ENCODE results near the gene HOOK2. TPM values are rescaled to one million over a fixed set of nuclear protein-coding genes. Genes with fewer than 3 reads are reported as not detected.
A peak's percentile ranks its signal among the peaks of the same experiment; 100 is the strongest.

Gene HOOK2, protein sequence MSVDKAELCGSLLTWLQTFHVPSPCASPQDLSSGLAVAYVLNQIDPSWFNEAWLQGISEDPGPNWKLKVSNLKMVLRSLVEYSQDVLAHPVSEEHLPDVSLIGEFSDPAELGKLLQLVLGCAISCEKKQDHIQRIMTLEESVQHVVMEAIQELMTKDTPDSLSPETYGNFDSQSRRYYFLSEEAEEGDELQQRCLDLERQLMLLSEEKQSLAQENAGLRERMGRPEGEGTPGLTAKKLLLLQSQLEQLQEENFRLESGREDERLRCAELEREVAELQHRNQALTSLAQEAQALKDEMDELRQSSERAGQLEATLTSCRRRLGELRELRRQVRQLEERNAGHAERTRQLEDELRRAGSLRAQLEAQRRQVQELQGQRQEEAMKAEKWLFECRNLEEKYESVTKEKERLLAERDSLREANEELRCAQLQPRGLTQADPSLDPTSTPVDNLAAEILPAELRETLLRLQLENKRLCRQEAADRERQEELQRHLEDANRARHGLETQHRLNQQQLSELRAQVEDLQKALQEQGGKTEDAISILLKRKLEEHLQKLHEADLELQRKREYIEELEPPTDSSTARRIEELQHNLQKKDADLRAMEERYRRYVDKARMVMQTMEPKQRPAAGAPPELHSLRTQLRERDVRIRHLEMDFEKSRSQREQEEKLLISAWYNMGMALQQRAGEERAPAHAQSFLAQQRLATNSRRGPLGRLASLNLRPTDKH
- 18.3 and 18.8 TPM in 2 replicates for total RNA-seq

GRCh38 chr19:12774588-12775555 is at the start of gene HOOK2:
HOOK2 (minus strand) TSS chr19:12775552; CDS start chr19:12775449, 103 bp downstream.

DNA sequence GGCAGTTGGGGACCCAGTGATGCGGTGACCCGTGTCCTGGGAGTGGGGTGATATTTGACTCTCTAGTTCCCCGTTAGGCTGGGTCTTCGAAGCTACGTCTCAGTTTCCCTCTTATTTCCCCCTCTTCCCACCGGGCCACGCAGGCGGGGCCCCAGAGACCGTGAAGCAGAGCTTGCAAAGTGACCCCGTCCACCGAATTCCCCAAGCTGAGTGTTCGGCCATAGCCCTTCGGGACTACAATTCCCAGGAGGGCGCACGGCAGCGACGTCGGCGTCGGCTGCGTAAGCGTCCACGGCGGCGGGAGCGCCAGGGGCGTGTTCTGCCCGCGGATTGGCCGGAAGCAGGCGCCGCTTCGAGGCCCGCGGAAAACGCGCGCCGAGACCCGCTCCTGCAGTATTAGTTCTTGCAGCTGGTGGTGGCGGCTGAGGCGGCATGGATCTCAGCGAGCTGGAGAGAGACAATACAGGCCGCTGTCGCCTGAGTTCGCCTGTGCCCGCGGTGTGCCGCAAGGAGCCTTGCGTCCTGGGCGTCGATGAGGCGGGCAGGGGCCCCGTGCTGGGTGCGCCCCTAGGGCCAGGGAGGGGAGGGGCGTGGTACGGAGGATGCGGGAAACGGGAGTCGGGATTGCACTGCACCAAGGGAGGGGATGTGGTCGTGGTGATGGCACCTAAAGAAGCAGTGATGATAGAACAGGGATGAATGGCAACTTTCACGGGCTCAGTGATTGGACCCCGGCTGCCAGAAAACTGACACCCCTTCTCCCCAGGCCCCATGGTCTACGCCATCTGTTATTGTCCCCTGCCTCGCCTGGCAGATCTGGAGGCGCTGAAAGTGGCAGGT is 31.1 kb upstream of the HOOK2 start, which contains the start of gene RNASEH2A:
RNASEH2A (plus strand) TSS at position 343 of the 840 bp plus-strand sequence; CDS start at position 433, 90 bp downstream.

GRCh38 chr19:12801466-12802266 is 26.3 kb upstream of the HOOK2 start, which contains the start of the genes PRDX2 and THSD8:
PRDX2 (minus strand) TSS chr19:12801800; CDS start chr19:12801261, 539 bp downstream.
THSD8 (plus strand) TSS chr19:12802069; CDS start chr19:12802072, 3 bp downstream.

GRCh38 chr19:12791345-12792050 is 16.1 kb upstream of the HOOK2 start, which contains the start of gene JUNB:
JUNB (plus strand) TSS chr19:12791486; CDS start chr19:12791772, 286 bp downstream.

GRCh38 chr19:12751635-12752034 is 23.7 kb downstream of the HOOK2 start, which contains the start of gene BEST2:
BEST2 (plus strand) TSS chr19:12751791; CDS start chr19:12752593, 802 bp downstream.

GRCh38 chr19:12736995-12737834 is 38.1 kb downstream of the HOOK2 start, which contains the start of gene GET3:
GET3 (plus strand) TSS chr19:12737497; CDS start chr19:12737506, 9 bp downstream.

GRCh38 chr19:12723641-12724426 is 51.5 kb downstream of the HOOK2 start, which contains the start of gene TNPO2:
TNPO2 (minus strand) TSS chr19:12723932; CDS start chr19:12720977, 2,955 bp downstream.

Small RNA genes within 50 kb of the gene (small RNA-seq; reads per million reads assigned to genes)
- gene MIR5684, result 2.4 reads per million, percentile 53 among the genes with 10 or more reads in this experiment

Other genes starting within 250 kb of the HOOK2 start
- 6.9 and 10.5 TPM in 2 replicates for gene ZNF564, start 224.1 kb downstream of the HOOK2 start, total RNA-seq
- gene ZNF490, start 164.7 kb downstream of the HOOK2 start, total RNA-seq, result 5.8 and 6.5 TPM in 2 replicates
- gene ZNF791, start 164.6 kb downstream of the HOOK2 start, total RNA-seq, result 16.0 and 18.3 TPM in 2 replicates
- gene MAN2B1, start 108.8 kb downstream of the HOOK2 start, total RNA-seq, result 48.8 and 55.5 TPM in 2 replicates
- gene WDR83, start 108.7 kb downstream of the HOOK2 start, total RNA-seq, result 6.7 and 8.4 TPM in 2 replicates
- 49.5 and 58.8 TPM in 2 replicates for gene DHPS, start 93.7 kb downstream of the HOOK2 start, total RNA-seq
- gene GNG14, start 87.6 kb downstream of the HOOK2 start, total RNA-seq, result not detected in 2 replicates
- gene FBXW9, start 78.9 kb downstream of the HOOK2 start, total RNA-seq, result 10.4 and 12.3 TPM in 2 replicates
- 51.8 and 60.7 TPM in 2 replicates for gene TNPO2, start 51.6 kb downstream of the HOOK2 start, total RNA-seq
- gene TRIR, start 40.9 kb downstream of the HOOK2 start, total RNA-seq, result 90.7 and 109 TPM in 2 replicates
- gene GET3, start 38.1 kb downstream of the HOOK2 start, total RNA-seq, result 74.2 and 91.0 TPM in 2 replicates
- not detected in 2 replicates for gene BEST2, start 23.8 kb downstream of the HOOK2 start, total RNA-seq
- gene JUNB, start 15.9 kb upstream of the HOOK2 start, total RNA-seq, result 175 and 240 TPM in 2 replicates
- gene PRDX2, start 26.2 kb upstream of the HOOK2 start, total RNA-seq, result 140 TPM in 2 replicates
- gene THSD8, start 26.5 kb upstream of the HOOK2 start, total RNA-seq, result not detected in 2 replicates
- 3.7 and 6.2 TPM in 2 replicates for gene RNASEH2A, start 31.0 kb upstream of the HOOK2 start, total RNA-seq
- not detected in 2 replicates for gene RTBDN, start 59.0 kb upstream of the HOOK2 start, total RNA-seq
- 0.16 and 0.36 TPM in 2 replicates for gene MAST1, start 63.0 kb upstream of the HOOK2 start, total RNA-seq
- 32.3 and 33.5 TPM in 2 replicates for gene DNASE2, start 105.9 kb upstream of the HOOK2 start, total RNA-seq
- not detected in 2 replicates for gene KLF1, start 111.6 kb upstream of the HOOK2 start, total RNA-seq
- gene GCDH, start 115.6 kb upstream of the HOOK2 start, total RNA-seq, result 28.9 and 41.5 TPM in 2 replicates
- gene SYCE2, start 143.7 kb upstream of the HOOK2 start, total RNA-seq, result 0.24 TPM in 1 of 2 replicates, not detected in the other
- 44.5 and 46.8 TPM in 2 replicates for gene FARSA, start 158.2 kb upstream of the HOOK2 start, total RNA-seq
- 2,301 and 2,540 TPM in 2 replicates for gene CALR, start 163.1 kb upstream of the HOOK2 start, total RNA-seq
- gene RAD23A, start 170.3 kb upstream of the HOOK2 start, total RNA-seq, result 94.6 and 95.3 TPM in 2 replicates
- 12.0 and 17.6 TPM in 2 replicates for gene GADD45GIP1, start 181.7 kb upstream of the HOOK2 start, total RNA-seq
- 0.65 and 0.85 TPM in 2 replicates for gene DAND5, start 194.0 kb upstream of the HOOK2 start, total RNA-seq
- 135 and 155 TPM in 2 replicates for gene NFIX, start 219.9 kb upstream of the HOOK2 start, total RNA-seq

Data from hair follicle dermal papilla cell (primary cell).